Measurements from ENCODE around the gene QPRT. TPM values are rescaled to one million over a fixed set of nuclear protein-coding genes. Genes with fewer than 3 reads are reported as not detected.
A peak's percentile ranks its signal among the peaks of the same experiment; 100 is the strongest.
"Not testable (repeated sequence)": the region's sequence is repeated elsewhere in the genome, so short reads cannot be mapped to it uniquely, and the experiment has no call there.

Gene QPRT
- total RNA-seq, 1 experiment from 2014 or later, result 9.0 TPM

DNA sequence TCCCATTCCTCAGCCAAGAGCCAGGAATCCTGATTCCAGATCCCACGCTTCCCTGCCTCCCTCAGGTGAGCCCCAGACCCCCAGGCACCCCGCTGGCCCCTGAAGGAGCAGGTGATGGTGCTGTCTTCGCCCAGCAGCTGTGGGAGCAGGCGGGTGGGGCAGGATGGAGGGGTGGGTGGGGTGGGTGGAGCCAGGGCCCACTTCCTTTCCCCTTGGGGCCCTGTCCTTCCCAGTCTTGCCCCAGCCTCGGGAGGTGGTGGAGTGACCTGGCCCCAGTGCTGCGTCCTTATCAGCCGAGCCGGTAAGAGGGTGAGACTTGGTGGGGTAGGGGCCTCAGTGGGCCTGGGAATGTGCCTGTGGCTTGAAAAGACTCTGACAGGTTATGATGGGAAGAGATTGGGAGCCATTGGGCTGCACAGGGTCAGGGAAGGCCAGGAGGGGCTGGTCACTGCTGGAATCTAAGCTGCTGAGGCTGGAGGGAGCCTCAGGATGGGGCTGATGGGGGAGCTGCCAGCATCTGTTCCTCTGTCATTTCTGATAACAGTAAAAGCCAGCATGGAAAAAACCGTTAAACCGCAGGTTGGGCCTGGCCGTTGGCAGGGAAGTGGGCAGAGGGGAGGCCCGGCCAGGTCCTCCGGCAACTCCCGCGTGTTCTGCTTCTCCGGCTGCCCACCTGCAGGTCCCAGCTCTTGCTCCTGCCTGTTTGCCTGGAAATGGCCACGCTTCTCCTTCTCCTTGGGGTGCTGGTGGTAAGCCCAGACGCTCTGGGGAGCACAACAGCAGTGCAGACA, 15.8 kb upstream of the QPRT start, which contains the start of gene SPN:
TSS of gene SPN (plus strand) at position 232 of the 791 bp plus-strand sequence. CDS start at position 714, 482 bp downstream.
- no peak for DNase-seq (ENCODE audit: low read depth)

DNA sequence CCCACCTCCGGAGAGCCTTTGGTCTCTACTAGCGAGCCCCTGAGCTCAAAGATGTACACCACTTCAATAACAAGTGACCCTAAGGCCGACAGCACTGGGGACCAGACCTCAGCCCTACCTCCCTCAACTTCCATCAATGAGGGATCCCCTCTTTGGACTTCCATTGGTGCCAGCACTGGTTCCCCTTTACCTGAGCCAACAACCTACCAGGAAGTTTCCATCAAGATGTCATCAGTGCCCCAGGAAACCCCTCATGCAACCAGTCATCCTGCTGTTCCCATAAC, 15.2 kb upstream of the QPRT start:
- no peak for DNase-seq (ENCODE audit: low read depth)

DNA sequence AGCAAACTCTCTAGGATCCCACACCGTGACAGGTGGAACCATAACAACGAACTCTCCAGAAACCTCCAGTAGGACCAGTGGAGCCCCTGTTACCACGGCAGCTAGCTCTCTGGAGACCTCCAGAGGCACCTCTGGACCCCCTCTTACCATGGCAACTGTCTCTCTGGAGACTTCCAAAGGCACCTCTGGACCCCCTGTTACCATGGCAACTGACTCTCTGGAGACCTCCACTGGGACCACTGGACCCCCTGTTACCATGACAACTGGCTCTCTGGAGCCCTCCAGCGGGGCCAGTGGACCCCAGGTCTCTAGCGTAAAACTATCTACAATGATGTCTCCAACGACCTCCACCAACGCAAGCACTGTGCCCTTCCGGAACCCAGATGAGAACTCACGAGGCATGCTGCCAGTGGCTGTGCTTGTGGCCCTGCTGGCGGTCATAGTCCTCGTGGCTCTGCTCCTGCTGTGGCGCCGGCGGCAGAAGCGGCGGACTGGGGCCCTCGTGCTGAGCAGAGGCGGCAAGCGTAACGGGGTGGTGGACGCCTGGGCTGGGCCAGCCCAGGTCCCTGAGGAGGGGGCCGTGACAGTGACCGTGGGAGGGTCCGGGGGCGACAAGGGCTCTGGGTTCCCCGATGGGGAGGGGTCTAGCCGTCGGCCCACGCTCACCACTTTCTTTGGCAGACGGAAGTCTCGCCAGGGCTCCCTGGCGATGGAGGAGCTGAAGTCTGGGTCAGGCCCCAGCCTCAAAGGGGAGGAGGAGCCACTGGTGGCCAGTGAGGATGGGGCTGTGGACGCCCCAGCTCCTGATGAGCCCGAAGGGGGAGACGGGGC, 14.7 kb upstream of the QPRT start:
- DNase-seq (ENCODE audit: low read depth), result no peak

DNA sequence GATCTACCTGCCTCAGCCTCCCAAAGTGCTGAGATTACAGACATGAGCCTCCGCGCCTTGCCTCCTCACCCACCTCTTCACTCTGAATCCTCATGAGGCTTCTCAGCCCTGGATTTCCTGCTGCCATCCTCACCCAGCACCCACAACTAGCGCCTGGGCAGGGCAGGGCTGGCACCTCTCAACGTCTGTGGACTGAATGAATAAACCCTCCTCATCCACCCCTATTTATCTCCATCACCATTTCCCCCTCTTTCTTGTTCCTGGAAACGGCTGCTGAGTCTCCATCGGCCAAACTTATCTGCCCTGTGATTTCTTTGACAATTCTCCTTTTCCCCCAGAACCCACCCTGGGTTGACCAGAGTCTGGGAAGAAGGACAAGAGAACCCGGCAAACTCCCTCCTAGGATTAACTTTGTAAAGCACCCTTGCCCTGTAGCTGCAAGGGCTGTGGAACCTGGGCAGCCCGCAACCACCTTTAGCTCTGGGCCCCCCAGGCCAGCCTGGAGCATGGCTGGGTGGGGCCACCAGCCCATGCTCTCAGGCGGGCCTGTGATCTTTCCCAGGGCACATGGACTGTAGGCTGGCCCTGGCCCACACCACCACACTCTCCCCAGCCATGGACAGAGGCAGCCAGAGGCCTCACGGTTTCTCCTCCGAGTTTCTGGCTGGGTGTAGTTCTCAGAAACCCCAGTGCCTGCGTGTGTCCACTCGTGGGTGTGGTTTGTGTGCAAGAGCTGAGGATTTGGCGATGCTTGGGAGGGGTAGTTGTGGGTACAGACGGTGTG, 13.5 kb upstream of the QPRT start:
- DNase-seq (ENCODE audit: low read depth), result no peak

DNA sequence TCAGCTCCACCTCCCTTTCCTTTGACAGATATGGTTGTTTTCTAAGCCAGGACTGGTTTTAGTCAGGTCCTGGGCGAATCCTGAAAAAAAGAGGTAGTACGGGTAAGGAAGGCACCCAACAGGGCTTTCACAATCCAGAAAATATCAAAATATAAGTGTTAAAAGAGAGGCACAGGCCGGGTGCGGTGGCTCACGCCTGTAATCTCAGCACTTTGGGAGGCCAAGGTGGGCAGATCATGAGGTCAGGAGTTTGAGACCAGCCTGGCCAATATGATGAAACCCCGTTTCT, 11.7 kb upstream of the QPRT start:
- not testable (repeated sequence) for DNase-seq (ENCODE audit: low read depth)

DNA sequence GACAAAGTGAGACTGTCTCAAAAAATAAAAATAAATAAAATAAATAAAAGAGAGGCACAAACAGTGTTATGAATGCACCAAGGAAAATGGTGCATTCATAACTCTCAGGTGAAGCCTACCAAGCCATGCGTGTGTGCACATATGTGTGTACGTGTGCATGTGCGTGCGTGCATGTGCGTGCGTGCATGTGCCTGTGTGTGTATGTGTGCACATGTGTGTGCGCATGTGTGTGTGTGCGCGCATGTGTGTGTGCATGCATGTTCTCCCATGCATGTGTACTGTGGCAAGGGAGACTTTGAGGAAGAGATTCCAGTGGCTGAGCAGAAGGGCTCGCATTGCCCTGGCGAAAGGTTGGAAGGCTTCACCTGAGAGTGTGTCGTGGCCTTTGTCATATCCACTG, 11.2 kb upstream of the QPRT start:
- DNase-seq (ENCODE audit: low read depth), result no peak

DNA sequence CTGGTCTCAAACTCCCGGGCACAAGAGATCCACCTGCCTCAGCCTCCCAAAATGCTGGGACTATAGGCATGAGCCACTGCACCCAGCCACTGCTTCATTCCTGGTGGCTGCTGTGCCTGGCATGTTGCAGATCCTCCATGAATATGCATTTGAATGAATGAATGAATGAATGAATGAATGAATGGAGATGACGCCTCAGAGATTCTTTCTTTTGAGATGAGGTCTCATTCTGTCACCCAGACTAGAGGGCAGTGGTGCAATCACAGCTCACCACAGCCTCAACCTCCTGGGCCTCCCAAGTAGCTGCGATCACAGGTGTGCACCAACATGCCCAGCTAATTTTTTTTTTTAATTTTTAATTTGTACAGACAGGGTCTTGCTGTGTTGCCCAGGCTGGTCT, 10.7 kb upstream of the QPRT start:
- no peak for DNase-seq (ENCODE audit: low read depth)

DNA sequence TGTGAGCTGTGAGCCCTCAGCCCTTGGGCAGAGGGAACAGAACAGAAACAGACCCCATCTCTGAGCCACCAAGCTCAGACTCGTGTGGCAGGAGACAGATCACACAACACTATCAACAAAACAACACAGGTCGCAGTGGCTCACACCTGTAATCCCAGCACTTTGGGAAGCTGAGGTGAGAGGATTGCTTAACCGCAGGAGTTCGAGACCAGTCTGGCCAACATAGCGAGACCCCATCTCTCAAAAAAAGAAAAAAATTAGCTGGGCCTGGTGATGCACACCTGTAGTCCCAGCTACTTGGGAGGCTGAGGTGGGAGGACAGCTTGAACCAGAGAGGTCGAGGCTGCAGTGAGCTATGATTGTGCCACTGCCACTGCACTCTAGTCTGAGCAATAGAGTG, 5.5 kb upstream of the QPRT start:
- no peak for DNase-seq (ENCODE audit: low read depth)

DNA sequence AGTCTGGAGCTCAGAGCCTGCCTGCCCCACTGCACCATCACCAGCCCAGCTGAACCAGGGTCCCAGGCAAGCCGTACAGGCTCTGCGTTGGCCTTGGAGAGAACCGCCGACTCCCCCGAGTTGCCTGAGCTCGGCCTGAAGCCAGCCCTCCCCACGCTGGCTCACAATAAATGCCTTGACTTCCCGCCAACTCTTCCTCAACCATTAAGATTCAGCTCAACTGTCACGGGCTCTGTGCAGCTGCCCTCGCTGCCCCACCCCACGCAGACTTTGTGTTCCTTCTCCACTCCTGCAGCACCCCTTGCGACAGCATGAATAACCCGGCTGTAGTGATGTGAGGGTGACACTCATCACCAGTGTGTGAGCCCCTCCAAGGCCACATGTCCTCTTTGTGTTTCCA, 4.8 kb upstream of the QPRT start:
- peak; percentile 21 for DNase-seq (ENCODE audit: low read depth)

DNA sequence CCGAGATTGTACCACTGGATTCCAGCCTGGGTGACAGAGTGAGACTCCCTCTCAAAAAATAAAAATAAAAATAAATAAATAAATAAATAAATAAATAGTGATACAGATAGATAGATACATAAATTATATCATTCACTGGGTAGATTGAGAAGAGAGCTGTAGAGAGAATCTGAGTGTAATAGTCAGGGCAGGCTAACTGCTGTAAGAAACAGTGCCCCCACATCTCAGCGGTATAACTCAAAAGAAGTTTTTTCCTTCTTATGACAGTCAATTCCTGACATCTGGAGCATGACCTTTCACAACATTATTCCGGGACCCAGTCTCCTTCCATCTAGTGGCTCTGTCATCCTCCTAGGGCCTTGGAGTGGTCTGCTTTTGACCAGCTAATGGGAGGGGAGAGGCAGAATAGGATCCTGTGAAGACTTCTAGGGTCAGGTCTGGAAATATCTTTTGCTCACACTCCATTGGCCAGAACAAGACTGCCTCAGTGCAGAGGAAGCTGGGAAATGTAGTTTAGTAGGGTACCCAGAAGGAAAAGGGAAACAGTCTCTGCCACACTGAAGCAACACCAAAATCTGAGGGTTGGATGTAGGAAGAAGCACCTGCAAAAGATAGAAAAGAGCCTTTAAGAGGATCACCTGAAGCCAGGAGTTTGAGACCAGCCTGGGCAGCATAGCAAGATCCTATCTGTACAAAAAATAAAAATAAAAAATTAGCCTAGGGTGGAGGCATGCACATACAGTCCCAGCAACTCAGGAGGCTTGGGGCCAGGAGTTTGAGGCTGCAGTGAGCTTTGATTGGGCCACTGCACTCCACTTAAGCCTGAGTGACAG, 3.0 kb upstream of the QPRT start:
- DNase-seq (ENCODE audit: low read depth), result peak; percentile 32

DNA sequence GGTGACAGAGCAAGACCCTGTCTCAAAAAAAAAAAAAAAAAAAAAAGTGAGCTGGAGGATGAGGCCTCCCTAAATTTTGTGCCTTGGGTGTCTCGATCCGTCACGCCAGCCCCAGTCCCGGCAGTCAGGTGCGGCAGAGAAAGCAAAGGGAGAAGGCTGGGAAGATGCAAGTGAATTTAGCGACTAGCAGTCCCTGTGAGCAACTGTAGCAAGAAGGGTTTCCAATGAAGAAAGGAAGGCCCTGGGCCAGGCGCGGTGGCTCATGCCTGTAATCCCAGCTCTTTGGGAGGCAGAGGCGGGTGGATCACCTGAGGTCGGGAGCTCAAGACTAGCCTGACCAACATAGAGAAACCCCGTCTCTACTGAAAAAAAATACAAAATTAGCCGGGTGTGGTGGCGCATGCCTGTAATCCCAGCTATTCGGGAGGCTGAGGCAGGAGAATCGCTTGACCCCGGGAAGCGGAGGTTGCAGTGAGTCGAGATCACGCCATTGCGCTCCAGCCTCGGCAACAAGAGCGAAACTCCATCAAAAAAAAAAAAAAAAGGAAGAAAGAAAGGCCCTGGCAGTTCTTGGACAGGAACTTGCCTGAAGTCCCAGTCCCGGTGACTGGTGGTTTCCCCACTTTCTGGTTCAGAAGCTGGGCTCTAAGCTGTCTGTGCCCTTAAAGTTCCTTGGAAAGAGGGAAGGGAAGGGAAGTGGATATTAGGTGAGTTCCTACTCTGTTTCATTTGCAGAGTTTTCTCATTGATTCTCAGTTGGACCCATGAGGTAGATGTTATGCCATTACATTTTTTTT, 1.8 kb upstream of the QPRT start:
- no peak for DNase-seq (ENCODE audit: low read depth)

DNA sequence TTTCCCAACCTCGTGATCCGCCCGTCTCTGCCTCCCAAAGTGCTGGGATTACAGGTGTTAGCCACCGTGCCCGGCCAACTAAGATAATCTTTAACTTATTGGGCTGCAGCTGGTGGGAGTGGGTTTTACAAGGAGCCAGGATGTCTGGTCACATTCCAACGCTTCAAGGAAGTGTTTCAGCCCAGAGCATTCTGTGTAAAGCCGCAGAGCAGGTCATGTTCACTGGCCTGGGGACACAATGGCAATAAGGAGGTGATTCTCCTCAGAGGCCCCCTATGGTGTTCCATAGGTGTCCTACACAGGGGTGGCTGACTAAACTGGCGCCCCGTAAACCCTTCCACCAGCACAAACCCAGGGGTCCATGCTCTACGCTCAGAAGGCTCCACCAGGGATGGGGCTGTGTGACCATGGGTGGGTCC, 1.2 kb downstream of the QPRT start:
- no peak for DNase-seq (ENCODE audit: low read depth)

DNA sequence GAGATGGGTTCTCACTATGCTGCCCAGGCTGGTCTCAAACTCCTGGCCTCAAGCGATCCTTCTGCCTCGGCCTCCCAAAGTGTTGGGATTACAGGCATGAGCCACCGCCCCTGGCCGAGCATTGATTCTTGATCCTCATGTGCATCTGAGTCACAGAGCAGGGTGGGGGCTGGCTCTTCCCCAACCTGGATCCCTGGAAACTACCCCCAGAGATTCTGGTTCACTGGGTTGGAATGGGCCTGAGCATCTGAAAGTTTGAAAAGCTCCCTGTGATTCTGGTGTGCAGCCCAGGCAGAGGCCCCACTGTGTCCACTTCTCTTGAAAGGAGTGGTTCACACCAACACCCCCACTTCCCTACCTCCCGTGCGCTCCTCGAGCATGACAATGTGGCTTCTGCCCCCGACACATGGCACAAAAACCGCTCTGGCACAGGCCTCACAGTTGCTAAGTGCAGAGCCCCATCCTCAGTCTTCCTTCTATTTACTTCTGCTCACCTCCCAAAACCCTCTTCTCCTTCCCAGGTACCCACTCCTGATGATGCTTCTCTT, 4.6 kb downstream of the QPRT start:
- no peak for DNase-seq (ENCODE audit: low read depth)

DNA sequence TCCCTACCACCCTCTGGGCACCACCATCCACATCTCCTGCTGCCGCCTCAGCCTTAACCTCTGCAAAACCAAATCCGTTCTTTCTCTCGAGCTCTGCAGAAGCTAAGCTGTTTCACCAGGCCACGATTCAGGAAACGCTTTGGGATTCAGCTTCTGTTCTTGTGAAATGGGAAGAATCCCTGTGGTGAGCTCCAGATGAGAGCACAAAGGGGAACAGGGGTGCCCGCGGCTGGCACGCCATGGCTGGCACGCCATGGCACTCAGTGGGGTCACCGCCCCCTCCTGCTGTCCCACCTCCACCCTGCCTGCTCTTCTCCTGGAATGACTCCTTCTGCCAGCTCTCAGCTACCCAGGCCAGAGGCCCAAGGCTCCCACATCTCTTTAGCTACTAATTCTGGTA, 5.7 kb downstream of the QPRT start:
- no peak for DNase-seq (ENCODE audit: low read depth)

DNA sequence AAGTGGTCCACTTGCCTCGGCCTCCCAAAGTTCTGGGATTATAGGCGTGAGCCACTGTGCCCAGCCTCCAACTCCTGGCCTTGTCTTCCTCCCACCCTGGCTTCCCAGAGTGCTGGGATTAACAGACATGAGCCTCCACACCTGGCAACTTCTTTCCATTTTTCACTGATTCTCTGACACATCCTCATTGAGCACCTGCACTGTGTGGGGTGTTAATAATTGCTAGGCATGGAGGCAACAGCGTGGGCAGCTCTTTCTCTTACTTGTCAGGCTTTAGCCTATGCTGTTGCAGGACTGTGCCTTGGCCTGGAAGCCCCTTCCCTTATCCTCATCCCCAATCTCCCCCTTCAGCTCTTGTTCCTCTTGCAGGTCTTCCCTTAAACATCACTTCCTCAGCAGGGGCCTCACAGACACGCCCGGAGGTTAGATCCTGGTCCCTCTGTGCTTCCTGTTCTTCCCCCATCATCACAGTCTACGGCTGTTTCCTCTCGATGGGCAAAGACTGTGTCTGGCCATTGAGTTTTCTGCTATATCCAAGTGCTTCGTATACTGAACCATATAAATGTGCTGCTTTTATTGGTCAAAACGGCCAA, 7.9 kb downstream of the QPRT start:
- DNase-seq (ENCODE audit: low read depth), result no peak

DNA sequence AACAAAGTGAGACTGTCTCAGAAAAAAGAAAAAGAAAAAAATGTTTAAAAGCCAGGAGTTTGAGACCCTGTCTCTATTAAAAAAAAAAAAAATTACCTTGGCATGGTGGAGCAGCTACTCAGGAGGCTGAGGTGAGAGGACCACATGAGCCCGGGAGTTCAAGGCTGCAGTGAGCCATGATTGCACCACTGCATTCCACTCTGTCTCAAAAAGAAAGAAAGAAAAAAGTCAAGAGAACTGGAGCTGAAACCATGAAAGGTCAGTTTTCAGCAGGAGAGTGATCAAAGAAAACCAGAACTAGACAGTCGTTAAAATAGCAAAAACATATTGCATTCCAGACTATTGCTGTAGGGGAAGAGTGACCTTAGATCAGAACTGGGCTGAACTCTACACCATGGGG, 8.8 kb downstream of the QPRT start:
- no peak for DNase-seq (ENCODE audit: low read depth)

DNA sequence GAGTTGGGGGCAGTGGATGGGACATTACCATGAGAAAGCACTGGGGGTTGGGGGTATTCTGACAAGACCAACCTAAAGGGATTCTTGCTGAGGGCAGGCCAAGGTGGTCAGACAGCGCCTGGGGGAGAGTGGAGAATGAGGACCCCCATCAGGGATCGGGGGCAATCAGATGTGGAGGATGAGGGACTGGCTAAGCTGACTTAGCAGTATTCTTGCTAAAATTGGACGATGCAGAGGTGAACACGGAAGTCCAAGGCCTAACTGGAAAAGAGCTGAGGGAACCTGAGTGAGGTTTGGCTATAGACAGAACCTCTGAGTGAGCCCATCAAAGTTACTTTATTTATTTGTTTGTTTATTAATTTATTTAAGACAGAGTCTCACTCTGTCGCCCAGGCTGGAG, 9.2 kb downstream of the QPRT start:
- DNase-seq (ENCODE audit: low read depth), result no peak

DNA sequence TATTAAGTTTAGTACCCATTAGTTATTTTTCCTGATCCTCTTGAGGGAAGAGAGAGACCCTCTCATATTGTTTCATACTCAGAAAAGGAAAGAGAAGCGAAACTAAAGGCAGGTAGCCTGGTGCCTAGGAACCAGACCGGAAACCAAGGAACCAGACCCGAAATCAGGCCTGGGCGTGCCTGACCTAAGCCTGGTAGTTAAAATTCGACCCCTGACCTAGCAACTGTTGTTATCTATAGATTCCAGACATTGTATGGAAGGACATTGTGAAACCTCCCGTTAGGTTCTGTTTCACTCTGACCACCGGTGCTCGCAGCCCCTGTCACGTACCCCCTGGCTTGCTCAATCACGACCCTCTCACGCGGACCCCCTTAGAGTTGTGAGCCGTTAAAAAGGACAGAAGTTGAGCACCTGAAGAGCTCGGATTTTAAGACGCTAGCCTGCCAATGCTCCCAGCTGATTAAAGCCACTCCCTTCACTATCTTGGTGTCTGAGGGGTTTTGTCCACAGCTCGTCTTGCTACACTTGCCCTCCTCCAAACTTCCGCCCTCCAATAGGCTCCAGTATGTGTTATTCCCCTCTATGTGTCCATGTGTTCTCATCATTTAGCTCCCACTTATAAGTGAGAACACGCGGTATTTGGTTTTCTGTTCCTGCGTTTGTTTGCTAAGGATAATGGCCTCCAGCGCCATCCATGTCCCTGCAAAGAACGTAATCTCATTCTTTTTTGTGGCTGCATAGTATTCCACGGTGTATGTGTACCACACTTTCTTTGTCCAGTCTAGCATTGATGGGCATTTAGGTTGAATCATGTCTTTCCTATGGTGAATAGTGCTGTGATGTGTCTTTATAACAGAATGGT, 10.7 kb downstream of the QPRT start:
- not testable (repeated sequence) for DNase-seq (ENCODE audit: low read depth)

DNA sequence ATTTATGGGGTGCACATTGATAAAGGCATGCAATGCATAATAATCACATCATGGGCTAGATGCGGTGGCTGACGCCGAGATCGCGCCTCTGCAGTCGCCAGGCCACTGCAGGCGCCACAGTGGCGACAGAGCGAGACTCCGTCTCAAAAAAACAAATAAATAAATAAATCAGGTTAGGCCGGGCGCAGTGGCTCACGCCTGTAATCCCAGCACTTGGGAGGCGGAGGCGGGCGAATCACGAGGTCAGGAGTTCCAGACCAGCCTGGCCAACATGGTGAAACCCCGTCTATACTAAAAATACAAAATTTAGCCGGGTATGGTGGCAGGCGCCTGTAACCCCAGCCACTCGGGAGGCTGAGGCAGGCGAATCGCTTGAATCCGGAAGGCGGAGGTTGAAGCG, 13.6 kb downstream of the QPRT start:
- not testable (repeated sequence) for DNase-seq (ENCODE audit: low read depth)
